Activated naive CD8-positive, alpha-beta T cell (primary cell): ENCODE measurements around the gene ELAVL3.

Experiments
- H3K27ac Mint-ChIP-seq: one replicate; pipeline ENCODE4 v1.8.0; 2021; ENCODE audit warnings: mixed read lengths
- H3K27me3 Mint-ChIP-seq: one replicate; pipeline ENCODE4 v1.8.0; 2021; ENCODE audit warnings: mixed read lengths
- H3K36me3 Mint-ChIP-seq: one replicate; pipeline ENCODE4 v1.8.0; 2021; ENCODE audit warnings: mixed read lengths
- H3K4me1 Mint-ChIP-seq: one replicate; pipeline ENCODE4 v1.8.0; 2021; ENCODE audit warnings: low read depth, mixed read lengths
- H3K4me3 Mint-ChIP-seq: one replicate; pipeline ENCODE4 v1.8.0; 2021; ENCODE audit warnings: mild to moderate bottlenecking, mixed read lengths
- H3K9me3 Mint-ChIP-seq: one replicate; pipeline ENCODE4 v1.8.0; 2021; ENCODE audit warnings: low read depth, mixed read lengths

The ELAVL3 gene

DNA sequence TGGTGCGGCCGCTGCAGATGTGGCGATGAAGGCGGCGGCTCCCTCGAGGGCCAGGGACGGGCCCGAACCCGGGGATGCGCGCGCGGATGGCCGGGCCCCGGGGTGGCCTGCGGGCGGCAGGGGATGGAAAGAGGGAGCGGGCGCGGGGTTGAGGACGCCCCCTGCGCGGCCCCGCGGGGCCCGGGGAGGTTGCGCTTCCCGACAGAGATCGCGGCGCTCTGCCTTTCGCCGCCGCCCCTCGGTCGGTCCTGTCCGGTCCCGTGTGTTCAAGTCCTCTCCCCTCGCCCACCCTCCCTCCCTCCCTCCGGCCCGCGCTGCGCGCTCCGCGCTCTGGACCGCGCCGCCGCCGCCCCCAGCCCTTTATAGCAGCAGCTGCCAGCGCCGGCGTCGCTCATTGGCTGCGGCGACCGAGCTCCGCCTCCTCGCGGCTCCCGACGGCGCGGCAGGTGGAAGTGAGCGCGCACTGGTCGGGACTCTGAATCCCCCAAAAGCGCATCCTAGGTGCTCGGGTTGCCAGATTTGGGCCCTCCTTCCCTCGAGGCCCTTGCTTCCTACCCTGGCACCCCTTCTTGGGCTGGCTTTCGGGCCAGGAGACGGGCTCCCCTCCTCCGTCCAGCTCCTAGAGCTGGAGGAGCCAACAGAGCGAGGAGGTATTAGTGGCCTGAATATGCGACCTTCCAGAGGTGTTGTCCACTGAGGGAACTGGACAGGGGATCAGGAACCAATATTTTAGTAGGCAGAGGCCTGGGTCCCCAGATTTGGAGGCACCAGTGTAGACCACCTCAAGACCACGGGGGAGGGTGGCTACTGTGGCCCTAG, at the start of gene ELAVL3:
Gene ELAVL3 (minus strand): TSS at position 332 of the 819 bp plus-strand sequence. CDS start 438 bp downstream, outside the sequence.
- H3K4me1 Mint-ChIP-seq, result peaks cover 19% of the 10 kb centered on the region
- H3K27ac Mint-ChIP-seq, result no peak within 1 kb of the TSS
- peaks cover 4% of the 10 kb centered on the region for H3K36me3 Mint-ChIP-seq
- peak within 1 kb of the TSS; percentile 68 for H3K4me3 Mint-ChIP-seq
- peaks cover 14% of the 10 kb centered on the region for H3K27me3 Mint-ChIP-seq
- H3K9me3 Mint-ChIP-seq, result no peaks in the 10 kb centered on the region

- Mint-ChIP-seq H3K27ac (no peak overlapping the region), H3K4me3 (no peak overlapping the region), H3K9me3 (no peaks in the 10 kb centered on the region), H3K4me1 (peaks cover 33% of the 10 kb centered on the region), H3K27me3 (no peaks in the 10 kb centered on the region), H3K36me3 (no peaks in the 10 kb centered on the region)
Observed at GRCh38 chr19:11530432-11530831, 49.6 kb upstream of the ELAVL3 start.

- no peaks in the 10 kb centered on the region for H3K27me3 Mint-ChIP-seq
- peak within 1 kb of the TSS; percentile 94 for H3K27ac Mint-ChIP-seq
- H3K4me1 Mint-ChIP-seq, result peaks cover 26% of the 10 kb centered on the region
- no peaks in the 10 kb centered on the region for H3K36me3 Mint-ChIP-seq
- no peaks in the 10 kb centered on the region for H3K9me3 Mint-ChIP-seq
- peak within 1 kb of the TSS; percentile 97 for H3K4me3 Mint-ChIP-seq
Observed at GRCh38 chr19:11528551-11529341, 47.9 kb upstream of the ELAVL3 start, which contains the start of gene ECSIT. Gene ECSIT, minus strand, starts transcription at chr19:11529134. Its CDS starts 9,964 bp downstream, at chr19:11519170.

DNA sequence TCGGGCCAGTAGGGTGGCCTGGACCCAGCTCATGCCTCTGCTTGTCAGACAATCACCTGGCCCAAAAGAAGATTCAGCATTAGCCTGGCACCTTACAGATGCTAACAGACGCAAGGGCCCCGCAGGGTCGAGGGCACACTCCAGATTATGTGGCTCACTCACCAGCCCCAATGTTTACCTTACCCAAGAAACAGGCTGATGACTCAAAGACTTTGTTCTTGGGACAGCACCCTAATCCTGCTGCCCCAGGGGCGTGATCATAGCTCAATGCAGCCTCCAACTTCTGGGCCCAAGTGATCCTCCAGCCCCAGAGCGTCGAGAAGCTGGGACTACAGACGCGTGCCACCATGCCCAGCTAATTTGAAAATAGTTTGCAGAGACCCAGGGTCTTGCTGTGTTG, 38.3 kb upstream of the ELAVL3 start:
- no peak overlapping the region for H3K4me3 Mint-ChIP-seq
- H3K36me3 Mint-ChIP-seq, result peaks cover 2% of the 10 kb centered on the region
- H3K4me1 Mint-ChIP-seq, result peaks cover 3% of the 10 kb centered on the region
- H3K27me3 Mint-ChIP-seq, result no peaks in the 10 kb centered on the region
- H3K9me3 Mint-ChIP-seq, result no peaks in the 10 kb centered on the region
- no peak overlapping the region for H3K27ac Mint-ChIP-seq

- Mint-ChIP-seq H3K27ac (no peak overlapping the region), H3K27me3 (no peaks in the 10 kb centered on the region), H3K36me3 (peaks cover 3% of the 10 kb centered on the region), H3K4me1 (no peaks in the 10 kb centered on the region), H3K4me3 (no peak overlapping the region), H3K9me3 (no peaks in the 10 kb centered on the region)
Observed at GRCh38 chr19:11513946-11514345, 33.1 kb upstream of the ELAVL3 start.

- H3K27me3 Mint-ChIP-seq, result no peaks in the 10 kb centered on the region
- H3K4me1 Mint-ChIP-seq, result peaks cover 7% of the 10 kb centered on the region
- H3K4me3 Mint-ChIP-seq, result no peak overlapping the region
- no peaks in the 10 kb centered on the region for H3K9me3 Mint-ChIP-seq
- no peak overlapping the region for H3K27ac Mint-ChIP-seq
- peaks cover 3% of the 10 kb centered on the region for H3K36me3 Mint-ChIP-seq
Observed at GRCh38 chr19:11510444-11510843, 29.6 kb upstream of the ELAVL3 start.

DNA sequence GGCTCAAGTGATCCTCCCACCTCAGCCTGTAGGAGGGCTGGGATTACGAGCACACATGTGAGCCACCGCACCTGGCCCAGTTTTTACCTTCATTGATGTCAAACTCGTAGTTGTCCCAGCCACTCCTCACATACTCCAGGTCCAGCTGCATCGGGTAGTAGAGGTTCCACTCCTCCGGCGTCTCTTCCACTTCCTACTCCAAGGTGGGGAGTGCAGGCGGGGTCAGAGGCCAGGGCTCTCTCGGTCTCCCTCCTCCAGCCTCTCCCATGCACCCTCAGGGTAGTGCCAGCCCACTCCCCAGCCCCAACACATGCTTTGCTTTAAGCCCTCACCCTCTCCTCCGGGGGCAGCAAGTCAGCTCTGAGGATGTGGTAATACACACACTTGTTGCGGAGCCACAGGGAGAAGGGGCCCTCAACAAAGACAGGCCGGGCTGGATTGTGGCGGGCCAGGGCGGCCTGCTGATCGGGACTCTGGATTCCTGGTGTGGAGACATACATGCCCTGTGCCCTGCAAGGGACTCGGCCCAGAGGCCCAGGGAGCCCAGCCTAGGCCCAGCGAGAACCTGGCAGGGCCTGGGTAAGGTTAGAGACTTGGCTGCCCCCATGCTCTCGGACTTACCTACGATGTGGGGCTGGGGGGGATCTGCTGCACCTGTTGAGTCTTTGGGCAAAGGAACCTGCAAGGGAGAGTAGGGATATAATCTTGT, 26.7 kb upstream of the ELAVL3 start:
- Mint-ChIP-seq H3K9me3 (no peaks in the 10 kb centered on the region), H3K36me3 (peaks cover 3% of the 10 kb centered on the region), H3K4me1 (peaks cover 16% of the 10 kb centered on the region), H3K4me3 (peak overlapping the region; percentile 32), H3K27ac (no peak overlapping the region), H3K27me3 (no peaks in the 10 kb centered on the region)

DNA sequence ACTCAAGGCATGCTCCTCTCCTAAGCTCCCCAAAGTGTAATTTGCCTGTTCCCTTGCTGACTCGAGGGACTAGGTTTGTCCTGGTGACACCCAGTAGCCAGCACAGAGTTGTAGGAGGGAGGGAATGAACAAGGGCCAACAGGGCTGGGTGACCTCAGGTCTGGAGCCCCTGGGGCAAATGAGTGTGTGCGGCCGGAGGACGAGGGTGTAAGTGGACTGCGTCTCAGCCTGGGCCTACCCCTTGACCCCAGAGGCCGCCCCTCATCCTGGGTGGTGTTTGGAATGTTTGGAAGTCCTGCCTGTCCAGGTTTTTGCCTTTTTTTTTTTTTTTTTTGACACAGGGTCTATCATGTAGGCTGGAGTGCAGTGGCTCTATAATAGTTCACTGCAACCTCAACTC, 26.1 kb upstream of the ELAVL3 start:
- Mint-ChIP-seq H3K4me3 (peak overlapping the region; percentile 13), H3K27me3 (no peaks in the 10 kb centered on the region), H3K27ac (no peak overlapping the region), H3K9me3 (no peaks in the 10 kb centered on the region), H3K36me3 (peaks cover 3% of the 10 kb centered on the region), H3K4me1 (peaks cover 16% of the 10 kb centered on the region)

GRCh38 chr19:11506101-11506555, 25.3 kb upstream of the ELAVL3 start:
- H3K4me3 Mint-ChIP-seq, result peak overlapping the region; percentile 90
- H3K27ac Mint-ChIP-seq, result peak overlapping the region; percentile 93
- no peaks in the 10 kb centered on the region for H3K27me3 Mint-ChIP-seq
- H3K4me1 Mint-ChIP-seq, result peaks cover 16% of the 10 kb centered on the region
- no peaks in the 10 kb centered on the region for H3K9me3 Mint-ChIP-seq
- H3K36me3 Mint-ChIP-seq, result peaks cover 1% of the 10 kb centered on the region

GRCh38 chr19:11505504-11506100, 24.8 kb upstream of the ELAVL3 start, which contains the start of gene ZNF653:
Gene ZNF653, minus strand, starts transcription at chr19:11505839. Its CDS starts 53 bp downstream, at chr19:11505786.
- H3K4me1 Mint-ChIP-seq, result peaks cover 16% of the 10 kb centered on the region
- H3K9me3 Mint-ChIP-seq, result no peaks in the 10 kb centered on the region
- H3K4me3 Mint-ChIP-seq, result peak within 1 kb of the TSS; percentile 90
- H3K27ac Mint-ChIP-seq, result peak within 1 kb of the TSS; percentile 93
- H3K36me3 Mint-ChIP-seq, result no peaks in the 10 kb centered on the region
- no peaks in the 10 kb centered on the region for H3K27me3 Mint-ChIP-seq

DNA sequence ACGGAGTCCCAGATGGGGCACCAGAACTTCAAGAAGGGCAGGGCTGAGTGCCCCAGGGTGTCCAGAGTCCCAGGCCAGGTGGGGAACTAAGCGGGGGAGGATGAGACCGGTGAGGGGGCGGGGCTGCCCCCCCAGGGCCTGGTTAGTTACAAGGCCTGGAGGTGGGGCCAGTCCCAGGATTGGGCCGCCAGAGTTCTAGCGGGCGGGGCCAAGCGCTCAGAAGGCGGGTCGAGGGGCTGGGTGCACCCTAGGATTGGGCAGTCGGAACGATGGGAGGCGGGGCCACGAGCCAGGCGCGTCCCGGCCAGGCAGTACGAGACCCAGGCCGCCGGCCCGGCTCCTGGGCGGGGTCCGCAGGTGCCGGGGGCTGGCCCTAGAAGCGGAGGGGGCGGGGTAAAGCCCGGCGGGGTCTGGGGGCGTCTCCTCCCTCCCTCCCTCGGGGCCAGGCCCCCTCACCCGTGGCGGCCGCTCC, 24.2 kb upstream of the ELAVL3 start:
- H3K36me3 Mint-ChIP-seq, result no peaks in the 10 kb centered on the region
- peak overlapping the region; percentile 64 for H3K27ac Mint-ChIP-seq
- no peaks in the 10 kb centered on the region for H3K9me3 Mint-ChIP-seq
- H3K27me3 Mint-ChIP-seq, result no peaks in the 10 kb centered on the region
- peak overlapping the region; percentile 82 for H3K4me3 Mint-ChIP-seq
- peaks cover 16% of the 10 kb centered on the region for H3K4me1 Mint-ChIP-seq

- H3K27ac Mint-ChIP-seq, result peak overlapping the region; percentile 64
- H3K4me3 Mint-ChIP-seq, result peak overlapping the region; percentile 82
Observed at GRCh38 chr19:11504502-11505031, 23.7 kb upstream of the ELAVL3 start.

GRCh38 chr19:11499890-11500420, 19.1 kb upstream of the ELAVL3 start:
- H3K27me3 Mint-ChIP-seq, result no peaks in the 10 kb centered on the region
- no peak overlapping the region for H3K4me3 Mint-ChIP-seq
- no peaks in the 10 kb centered on the region for H3K9me3 Mint-ChIP-seq
- no peaks in the 10 kb centered on the region for H3K36me3 Mint-ChIP-seq
- peaks cover 8% of the 10 kb centered on the region for H3K4me1 Mint-ChIP-seq
- H3K27ac Mint-ChIP-seq, result no peak overlapping the region

More at GRCh38 chr19:11504502-11505031, 23.7 kb upstream of the ELAVL3 start:
- H3K36me3 Mint-ChIP-seq, result no peaks in the 10 kb centered on the region
- H3K4me1 Mint-ChIP-seq, result peaks cover 16% of the 10 kb centered on the region
- no peaks in the 10 kb centered on the region for H3K27me3 Mint-ChIP-seq
- H3K9me3 Mint-ChIP-seq, result no peaks in the 10 kb centered on the region
